NCI-H82 treated with DMSO at 0.1 percent for 48 hours (cell line): Measurements from ENCODE around the gene MYH16.
"Not testable (repeated sequence)": the region's sequence is repeated elsewhere in the genome, so short reads cannot be mapped to it uniquely, and the experiment has no call there.

ENCODE experiments used
- DNase-seq: peaks from one replicate; lab custom pipeline; 2025; ENCODE audit not compliant: unreplicated experiment; lab: John Stamatoyannopoulos, UW

Gene MYH16

DNA sequence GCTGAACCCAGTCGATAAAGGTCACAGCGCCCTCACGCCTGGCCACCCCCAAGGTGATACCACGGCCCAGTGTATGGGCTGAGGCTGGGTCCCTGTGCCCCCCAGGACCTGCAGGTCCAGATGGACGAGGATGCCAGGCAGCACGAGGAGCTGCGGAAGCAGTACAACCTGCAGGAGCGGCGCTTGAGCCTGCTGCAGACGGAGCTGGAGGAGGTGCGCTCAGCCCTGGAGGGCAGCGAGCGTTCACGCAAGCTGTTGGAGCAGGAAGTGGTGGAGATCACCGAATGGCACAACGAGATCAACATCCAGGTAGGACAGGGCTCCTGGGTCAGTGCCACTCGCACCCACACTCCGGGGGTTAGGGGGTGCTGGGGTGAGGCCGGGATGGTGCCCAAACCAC is 28.9 kb downstream of the MYH16 start:
- DNase-seq: no peak

- DNase-seq: no peak
Observed at GRCh38 chr7:99305473-99306260, 33.0 kb downstream of the MYH16 start.

DNA sequence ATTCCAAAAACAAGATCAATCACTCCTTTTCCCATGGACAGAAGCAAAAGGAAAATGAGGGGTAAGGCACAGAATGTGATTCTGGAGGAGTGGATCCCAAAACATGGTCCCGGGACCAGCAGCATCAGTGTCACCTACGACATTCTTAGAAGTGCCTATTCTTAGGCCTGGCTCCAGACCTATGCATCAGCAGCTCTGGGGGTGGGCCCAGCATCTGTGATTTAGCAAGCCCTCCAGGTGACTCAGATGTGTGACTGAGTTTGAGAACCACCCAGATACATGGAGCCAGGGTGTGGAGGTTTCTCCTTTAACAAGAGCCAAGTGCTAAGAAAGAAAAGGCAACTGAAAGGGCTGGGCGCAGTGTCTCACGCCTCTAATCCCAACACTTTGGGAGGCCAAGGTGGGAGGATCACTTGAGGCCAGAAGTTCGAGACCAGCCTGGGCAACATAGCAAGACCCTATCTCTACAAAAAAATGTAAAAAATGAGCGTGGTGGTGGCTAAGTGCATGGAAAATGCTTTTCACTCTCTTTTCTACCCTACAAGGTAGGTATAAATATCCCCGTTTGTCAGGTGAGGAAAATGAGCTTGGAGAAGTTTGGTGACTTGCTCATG is 35.9 kb downstream of the MYH16 start:
- DNase-seq: no peak

DNA sequence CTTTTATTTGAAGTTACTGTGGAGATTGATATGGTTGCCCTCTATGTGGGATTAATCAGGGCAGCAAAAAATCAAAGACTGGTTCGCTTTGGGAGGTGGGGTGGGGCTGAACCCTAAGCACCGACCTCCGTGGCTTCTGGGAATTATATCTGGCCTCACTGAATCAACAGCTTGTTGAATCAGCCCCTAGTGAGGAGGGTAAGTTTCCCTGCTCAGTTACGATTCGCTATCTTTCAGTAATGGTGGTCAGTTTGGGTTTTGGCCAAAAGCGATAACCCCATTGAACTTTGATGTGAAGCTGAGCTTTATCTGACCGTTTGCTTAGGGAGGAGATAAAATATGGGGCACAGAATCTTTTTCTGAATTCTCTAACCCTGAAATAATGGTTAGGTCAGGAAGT is 36.5 kb downstream of the MYH16 start:
- DNase-seq: no peak

GRCh38 chr7:99310004-99310403 is 37.4 kb downstream of the MYH16 start:
- no peak for DNase-seq

DNA sequence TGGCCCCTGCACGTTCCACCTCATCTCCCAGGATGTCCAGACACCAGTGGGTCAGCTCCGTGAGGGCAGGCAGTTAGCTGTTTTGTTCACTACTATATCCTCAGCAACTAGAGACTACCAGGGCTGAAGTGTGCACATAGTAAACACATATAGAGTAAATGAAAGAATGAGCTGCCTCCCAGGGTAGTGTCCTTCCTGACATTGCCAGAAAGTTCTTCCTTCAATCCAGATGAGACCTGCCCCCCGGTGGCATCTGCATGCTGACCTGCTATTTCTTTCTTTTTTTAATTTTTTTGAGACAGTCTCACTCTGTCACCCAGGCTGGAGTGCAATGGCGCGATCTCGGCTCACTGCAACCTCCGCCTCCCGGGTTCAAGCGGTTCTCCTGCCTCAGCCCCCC is 39.1 kb downstream of the MYH16 start:
- DNase-seq: no peak

DNA sequence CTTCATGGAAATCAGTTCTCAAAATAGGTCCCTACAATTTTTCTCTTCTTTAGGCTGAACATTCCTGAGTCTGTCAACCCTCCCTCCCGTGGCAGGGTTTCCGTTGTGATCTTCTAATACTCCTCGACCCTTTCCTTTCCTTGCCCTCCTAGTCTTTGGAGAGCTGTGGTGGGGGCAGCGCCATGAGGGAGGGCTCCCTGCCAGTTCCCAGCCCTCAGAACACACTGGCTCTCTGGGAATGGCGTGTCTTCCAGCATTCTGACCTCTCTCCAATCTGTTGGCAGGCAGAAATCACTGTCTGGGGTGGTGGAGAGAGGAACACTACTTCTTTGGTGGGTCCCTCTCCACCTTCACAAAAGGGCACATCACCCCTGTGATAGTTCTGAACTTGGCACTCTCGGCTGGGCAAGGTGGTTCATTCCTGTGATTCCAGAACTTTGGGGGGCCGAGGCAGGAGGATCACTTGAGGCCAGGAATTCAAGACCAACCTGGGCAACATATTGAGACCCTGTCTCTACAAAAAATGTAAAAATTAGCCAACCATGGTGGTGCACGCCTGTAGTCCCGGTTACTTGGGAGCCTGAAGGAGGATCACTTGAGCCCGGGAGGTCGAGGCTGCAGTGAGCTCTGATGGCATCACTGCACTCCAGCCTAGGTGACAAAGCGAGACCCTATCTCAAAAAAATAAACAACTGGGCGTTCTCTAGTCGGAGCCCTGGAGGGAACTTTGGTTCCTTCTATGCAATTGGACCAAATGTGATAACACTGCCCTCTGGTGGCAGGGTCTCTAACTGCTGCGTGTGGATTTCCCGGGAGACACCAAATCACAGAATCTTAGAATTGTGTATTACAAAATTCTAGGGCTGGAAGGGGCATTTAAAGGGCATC is 39.9 kb downstream of the MYH16 start:
- no peak for DNase-seq

GRCh38 chr7:99313204-99313573 is 40.5 kb downstream of the MYH16 start:
- DNase-seq: no peak

GRCh38 chr7:99314504-99314903 is 41.9 kb downstream of the MYH16 start:
- no peak for DNase-seq

- DNase-seq: no peak
Observed at GRCh38 chr7:99320371-99320770, 47.7 kb downstream of the MYH16 start.

GRCh38 chr7:99322659-99323058 is 50.0 kb downstream of the MYH16 start:
- not testable (repeated sequence) for DNase-seq

- DNase-seq: no peak
Observed at GRCh38 chr7:99324559-99324958, 51.9 kb downstream of the MYH16 start.

GRCh38 chr7:99325001-99325493 is 52.4 kb downstream of the MYH16 start:
- DNase-seq: no peak

DNA sequence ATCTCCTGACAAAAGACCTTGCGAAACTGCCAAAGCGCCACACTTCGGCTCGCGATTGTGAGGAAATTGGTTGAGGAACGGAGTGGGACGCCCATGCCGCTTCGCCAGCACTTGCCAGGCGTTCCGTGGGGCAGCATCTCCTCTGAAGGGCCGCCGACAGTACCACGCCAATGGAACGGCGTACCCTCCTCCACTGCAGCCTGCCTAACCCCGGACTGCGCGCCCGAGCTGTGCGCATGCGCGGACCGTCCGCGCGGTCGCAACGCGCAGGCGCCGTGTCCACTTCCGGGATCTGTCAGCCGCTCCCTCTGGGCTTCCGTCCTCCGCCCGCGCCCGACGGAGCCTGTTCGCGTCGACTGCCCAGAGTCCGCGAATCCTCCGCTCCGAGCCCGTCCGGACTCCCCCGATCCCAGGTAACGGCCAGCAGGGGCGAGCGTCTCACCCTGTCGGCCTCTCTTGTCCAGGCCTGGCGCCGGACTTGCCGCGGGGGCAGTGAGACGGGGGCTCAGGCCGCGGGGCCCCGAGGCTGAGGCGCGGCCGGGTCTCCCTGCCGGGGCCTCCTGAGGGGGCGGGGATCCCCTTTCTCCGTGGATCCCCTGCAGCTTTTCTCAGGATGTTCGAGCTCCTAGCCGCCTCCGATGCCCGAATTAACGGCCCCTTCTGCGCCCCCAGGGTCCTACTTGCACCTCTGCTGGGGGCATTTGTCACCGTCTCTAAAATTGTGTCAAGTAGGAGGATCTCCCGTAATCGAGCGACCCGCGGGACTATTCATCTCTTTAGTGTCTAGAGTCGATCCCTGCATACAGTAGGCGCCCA is 53.2 kb downstream of the MYH16 start, which contains the start of gene ARPC1A:
Gene ARPC1A, plus strand, starts transcription at position 307 of the 816 bp plus-strand sequence. CDS start 7,456 bp downstream, outside the sequence.
- DNase-seq: peak; percentile 61

GRCh38 chr7:99326408-99326782 is 53.8 kb downstream of the MYH16 start:
- no peak for DNase-seq

GRCh38 chr7:99330314-99330961 is 57.8 kb downstream of the MYH16 start:
- DNase-seq: not testable (repeated sequence)

- no peak for DNase-seq
Observed at GRCh38 chr7:99331002-99331401, 58.4 kb downstream of the MYH16 start.

- DNase-seq: no peak
Observed at GRCh38 chr7:99339595-99339994, 67.0 kb downstream of the MYH16 start.

DNA sequence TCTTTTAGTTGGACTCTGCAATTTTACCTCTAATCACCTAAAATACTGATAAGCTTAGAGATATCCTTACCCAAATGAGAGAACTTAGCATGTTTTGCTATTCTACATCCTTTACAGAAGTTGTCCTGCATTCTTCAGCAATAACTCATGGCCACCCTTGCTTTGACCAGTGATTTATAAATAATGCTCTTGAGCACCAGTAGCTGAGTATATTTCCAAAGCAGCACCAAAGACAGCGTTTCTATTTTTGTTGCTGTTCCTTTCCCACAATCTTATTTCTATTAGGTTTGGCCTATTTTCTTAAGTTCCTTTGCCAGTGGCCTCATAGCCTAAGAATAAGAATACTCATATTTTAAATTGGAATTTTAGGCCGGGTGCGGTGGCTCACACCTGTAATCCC is 68.0 kb downstream of the MYH16 start:
- no peak for DNase-seq

DNA sequence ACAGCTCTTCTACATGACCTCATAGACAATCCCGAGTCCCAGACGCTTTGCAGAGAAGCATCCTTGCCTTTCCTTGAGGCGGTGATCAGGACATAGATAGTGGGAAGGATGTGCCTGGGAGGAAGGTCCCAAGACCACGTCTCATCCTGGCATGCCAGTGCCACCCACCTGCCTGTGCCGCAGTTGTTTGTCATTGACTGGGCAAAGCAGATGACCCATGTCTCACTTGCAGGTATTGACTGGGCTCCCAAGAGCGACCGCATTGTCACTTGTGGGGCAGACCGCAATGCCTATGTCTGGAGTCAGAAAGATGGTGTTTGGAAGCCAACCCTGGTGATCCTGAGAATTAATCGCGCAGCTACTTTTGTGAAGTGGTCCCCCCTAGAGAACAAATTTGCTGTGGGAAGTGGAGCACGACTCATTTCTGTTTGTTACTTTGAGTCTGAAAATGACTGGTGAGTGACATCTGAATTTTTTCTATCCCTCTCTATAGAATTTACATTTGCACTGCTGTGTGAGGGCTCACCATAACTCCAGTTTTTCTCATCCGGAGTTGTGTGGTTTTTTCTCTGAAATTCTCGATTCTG is 71.5 kb downstream of the MYH16 start:
- DNase-seq: no peak
